Measurements from ENCODE around the gene FARSB. TPM values are rescaled to one million over a fixed set of nuclear protein-coding genes. Genes with fewer than 3 reads are reported as not detected.
A peak's percentile ranks its signal among the peaks of the same experiment; 100 is the strongest.
"Not testable (repeated sequence)": the region's sequence is repeated elsewhere in the genome, so short reads cannot be mapped to it uniquely, and the experiment has no call there.

The FARSB gene
- total RNA-seq, 2 experiments from 2014 or later = 55.9 to 56.7 TPM

- intact Hi-C loops (cut with micrococcal nuclease) = no loop called here
- H3K4me3 Mint-ChIP-seq = no peak overlapping the region
- H3K27me3 Mint-ChIP-seq = peaks cover 28% of the 10 kb centered on the region
- DNase-seq (no peak), ATAC-seq (no peak)
- H3K27ac Mint-ChIP-seq = no peak overlapping the region
- H3K9me3 Mint-ChIP-seq = no peaks in the 10 kb centered on the region
- H3K4me1 Mint-ChIP-seq (ENCODE audit: low read depth) = peaks cover 11% of the 10 kb centered on the region
- CTCF ChIA-PET = no interaction called here
- H3K36me3 Mint-ChIP-seq (ENCODE audit: low read depth) = no peaks in the 10 kb centered on the region
- TF ChIP-seq CTCF (IDR thresholded peaks at IDR 0.05) = no peak
- POLR2A ChIA-PET = no interaction called here
Observed at GRCh38 chr2:222698276-222698675, 42.4 kb upstream of the FARSB start.

- Mint-ChIP-seq H3K27ac (no peak overlapping the region), H3K4me1 (ENCODE audit: low read depth) (peaks cover 7% of the 10 kb centered on the region), H3K27me3 (peaks cover 8% of the 10 kb centered on the region), H3K9me3 (no peaks in the 10 kb centered on the region), H3K36me3 (ENCODE audit: low read depth) (no peaks in the 10 kb centered on the region), H3K4me3 (no peak overlapping the region)
- intact Hi-C loops (cut with micrococcal nuclease) = no loop called here
- POLR2A ChIA-PET = no interaction called here
- DNase-seq (no peak), ATAC-seq (peak; percentile 50)
- no peak for TF ChIP-seq CTCF (IDR thresholded peaks at IDR 0.05)
- CTCF ChIA-PET = interaction anchor here (0.8 to 1.3 kb wide), 2 partner anchors 209 to 278 kb away, joined by 3 read pairs; no protein-coding TSS in a partner anchor
Observed at GRCh38 chr2:222693837-222694236, 37.9 kb upstream of the FARSB start.

- H3K36me3 Mint-ChIP-seq (ENCODE audit: low read depth); H3K4me3 Mint-ChIP-seq; intact Hi-C loops (cut with micrococcal nuclease); POLR2A ChIA-PET; H3K27ac Mint-ChIP-seq; H3K9me3 Mint-ChIP-seq; H3K27me3 Mint-ChIP-seq; H3K4me1 Mint-ChIP-seq (ENCODE audit: low read depth); ATAC-seq; DNase-seq: not testable (repeated sequence)
- CTCF ChIA-PET = interaction anchor here (0.8 to 1.5 kb wide), 2 partner anchors 14 to 210 kb away, joined by 3 read pairs; no protein-coding TSS in a partner anchor
Observed at GRCh38 chr2:222693413-222693812, 37.5 kb upstream of the FARSB start.

GRCh38 chr2:222690564-222691200 is 34.8 kb upstream of the FARSB start:
- H3K27me3 Mint-ChIP-seq = peaks cover 1% of the 10 kb centered on the region
- peak; percentile 88 for DNase-seq
- no peak overlapping the region for H3K27ac Mint-ChIP-seq
- TF ChIP-seq CTCF (IDR thresholded peaks at IDR 0.05) = peak; percentile 99
- CTCF ChIA-PET = interaction anchor here (0.5 to 3.5 kb wide), 37 partner anchors 9 to 281 kb away, joined by 3 to 32 read pairs (median 4); no protein-coding TSS in a partner anchor
- POLR2A ChIA-PET = no interaction called here
- no peak overlapping the region for H3K4me3 Mint-ChIP-seq
- H3K4me1 Mint-ChIP-seq (ENCODE audit: low read depth) = peaks cover 7% of the 10 kb centered on the region
- no peaks in the 10 kb centered on the region for H3K36me3 Mint-ChIP-seq (ENCODE audit: low read depth)
- ATAC-seq = peak; percentile 97
- no peaks in the 10 kb centered on the region for H3K9me3 Mint-ChIP-seq
- intact Hi-C loops (cut with micrococcal nuclease) = no loop called here

- POLR2A ChIA-PET = no interaction called here
Observed at GRCh38 chr2:222689322-222689721, 33.4 kb upstream of the FARSB start.

More at GRCh38 chr2:222689322-222689721, 33.4 kb upstream of the FARSB start:
- H3K9me3 Mint-ChIP-seq = no peaks in the 10 kb centered on the region
- H3K36me3 Mint-ChIP-seq (ENCODE audit: low read depth) = no peaks in the 10 kb centered on the region
- intact Hi-C loops (cut with micrococcal nuclease) = no loop called here
- no peak for TF ChIP-seq CTCF (IDR thresholded peaks at IDR 0.05)
- no peak overlapping the region for H3K27ac Mint-ChIP-seq
- peaks cover 7% of the 10 kb centered on the region for H3K4me1 Mint-ChIP-seq (ENCODE audit: low read depth)
- no peak overlapping the region for H3K4me3 Mint-ChIP-seq
- no peak for ATAC-seq
- CTCF ChIA-PET = interaction anchor here (0.8 to 3.5 kb wide), 7 partner anchors 11 to 250 kb away, joined by 3 to 32 read pairs (median 6); no protein-coding TSS in a partner anchor
- peaks cover 1% of the 10 kb centered on the region for H3K27me3 Mint-ChIP-seq
- no peak for DNase-seq

All from activated CD8-positive, alpha-beta T cell treated with anti-CD3 and anti-CD28 coated beads for 36 hours (primary cell).